ENCODE measurements around the gene CCDC106.

Gene CCDC106

GRCh38 chr19:55647732-55648584 lies at the start of gene CCDC106:
Gene CCDC106 (plus strand): TSS chr19:55648212. CDS start chr19:55649047, 835 bp downstream.
- DNase-seq (ENCODE audit: low spot score) = peak; percentile 27

GRCh38 chr19:55598719-55599467 lies 49.1 kb upstream of the CCDC106 start:
- DNase-seq (ENCODE audit: low spot score) = peak; percentile 91

- DNase-seq (ENCODE audit: low spot score) = peak; percentile 99
These were observed 48.6 kb upstream of the CCDC106 start, which contains the start of gene FIZ1 for GRCh38 chr19:55599468-55599841. Gene FIZ1 (minus strand): TSS chr19:55599517. CDS start chr19:55597865, 1,652 bp downstream.

GRCh38 chr19:55599842-55600661 lies 48.0 kb upstream of the CCDC106 start, which contains the start of gene ZNF524:
Gene ZNF524 (plus strand): TSS chr19:55600288. CDS start chr19:55602113, 1,825 bp downstream.
- DNase-seq (ENCODE audit: low spot score) = peak; percentile 85

- DNase-seq (ENCODE audit: low spot score) = no peak
These were observed 47.4 kb upstream of the CCDC106 start for GRCh38 chr19:55600662-55601028.

- no peak for DNase-seq (ENCODE audit: low spot score)
These were observed 46.9 kb upstream of the CCDC106 start for GRCh38 chr19:55601084-55601483.

GRCh38 chr19:55602104-55603001 lies 45.7 kb upstream of the CCDC106 start:
- DNase-seq (ENCODE audit: low spot score) = no peak

GRCh38 chr19:55603115-55603514 lies 44.9 kb upstream of the CCDC106 start:
- no peak for DNase-seq (ENCODE audit: low spot score)

- no peak for DNase-seq (ENCODE audit: low spot score)
These were observed 44.3 kb upstream of the CCDC106 start for GRCh38 chr19:55603581-55604292.

GRCh38 chr19:55605207-55605636 lies 42.8 kb upstream of the CCDC106 start:
- DNase-seq (ENCODE audit: low spot score) = peak; percentile 98

- DNase-seq (ENCODE audit: low spot score) = peak; percentile 67
These were observed 42.2 kb upstream of the CCDC106 start, which contains the start of gene ZNF865 for GRCh38 chr19:55605637-55606470. Gene ZNF865 (plus strand): TSS chr19:55605647. CDS start chr19:55613619, 7,972 bp downstream.

GRCh38 chr19:55606471-55606787 lies 41.6 kb upstream of the CCDC106 start:
- no peak for DNase-seq (ENCODE audit: low spot score)

- no peak for DNase-seq (ENCODE audit: low spot score)
These were observed 41.2 kb upstream of the CCDC106 start for GRCh38 chr19:55606817-55607216.

- no peak for DNase-seq (ENCODE audit: low spot score)
These were observed 38.7 kb upstream of the CCDC106 start for GRCh38 chr19:55609326-55609725.

- no peak for DNase-seq (ENCODE audit: low spot score)
These were observed 36.6 kb upstream of the CCDC106 start for GRCh38 chr19:55611300-55611982.

- DNase-seq (ENCODE audit: low spot score) = no peak
These were observed 35.9 kb upstream of the CCDC106 start for GRCh38 chr19:55611983-55612645.

- DNase-seq (ENCODE audit: low spot score) = no peak
These were observed 34.6 kb upstream of the CCDC106 start for GRCh38 chr19:55613396-55613795.

Data from CD4-positive, alpha-beta T cell treated with Interleukin-15 for 4 hours (primary cell).